H1 (cell line): ENCODE data around the gene PAIP2B. TPM values are rescaled to one million over a fixed set of nuclear protein-coding genes. Genes with fewer than 3 reads are reported as not detected.

Experiments used
- ATF3 ChIP-seq: IDR thresholded peaks from 2 replicates; pipeline ENCODE4 v1.6.1; 2011; ENCODE audit warnings: low read depth, mild to moderate bottlenecking, low read length; ENCODE audit not compliant: insufficient read depth
- CTCF ChIP-seq, 3 experiments: IDR thresholded peaks; 1 replicate in 2 of 3; 2 replicates in 1 of 3; pipeline versions ENCODE4 v1.5.1 to v1.6.1; 2011; ENCODE audit warnings: low read length in 3 of 3, mild to moderate bottlenecking in 3 of 3, inconsistent platforms in 2 of 3, low read depth in 1 of 3, moderate library complexity in 1 of 3; ENCODE audit not compliant: insufficient read depth in 1 of 3; ENCODE audit errors: control extremely low read depth in 1 of 3
- EZH2 ChIP-seq: fragments of 200-600 bp; sonication (generic); IDR thresholded peaks from 2 replicates; pipeline ENCODE4 v1.7.1; 2012; ENCODE audit warnings: low read depth, mild to moderate bottlenecking, moderate library complexity, low read length, inconsistent platforms; ENCODE audit not compliant: severe bottlenecking
- NRF1 ChIP-seq: IDR thresholded peaks from 2 replicates; pipeline ENCODE4 v1.6.1; 2011; ENCODE audit warnings: mild to moderate bottlenecking, low read depth, low read length, improper control_type of control experiment
- SP4 ChIP-seq: IDR thresholded peaks from 2 replicates; pipeline ENCODE4 v1.6.1; 2012; ENCODE audit warnings: low read length, inconsistent platforms
- polyA plus RNA-seq, 7 experiments: library from polyadenylated mRNA; depleted of rRNA in 3 of 7; stranded (reverse) in 5 of 7; unstranded in 2 of 7; fragments of >200 nt in 5 of 7; fragments of 200-250 nt in 2 of 7; gene quantifications; 1 replicate in 5 of 7; 2 replicates in 1 of 7; 4 replicates in 1 of 7; pipeline versions ENCODE4 v1.2.1 to v1.2.3, GENCODE V29; 2011 to 2013; ENCODE audit warnings: missing spikeins in 2 of 7, mixed read lengths in 2 of 7
- total RNA-seq: library from RNA; stranded (reverse); fragmentation: NEBNext Ultra II Directional; extraction: Animal tissue kit (Norgen Biotek cat#: 25700); gene quantifications from 2 replicates; pipeline ENCODE4 v1.2.1, GENCODE V29; 2021

The PAIP2B gene
- total and polyA plus RNA-seq, 2 of the 8 experiments (the other 6 are each of a cell fraction or from before 2014, with no cell fraction given) = 8.4 to 31.3 TPM

GRCh38 chr2:71254078-71254477 is 27.2 kb upstream of the PAIP2B start (continued):
- TF ChIP-seq ATF3 (no peak), SP4 (no peak), CTCF (IDR thresholded peaks at IDR 0.05; ENCODE audit: control extremely low read depth in 1 of 3, insufficient read depth in 1 of 3, low read depth in 1 of 3, low read length in 3 of 3) (no peak), EZH2 (no peak), NRF1 (no peak)
